Activated CD4-positive, CD25-positive, alpha-beta regulatory T cell treated with anti-CD3 and anti-CD28 coated beads, Interleukin-2, amount 50 U/mL, for 16 hours (primary cell): Measurements from ENCODE around the gene LTBR.
A peak's percentile ranks its signal among the peaks of the same experiment; 100 is the strongest.
"Not testable (repeated sequence)": the region's sequence is repeated elsewhere in the genome, so short reads cannot be mapped to it uniquely, and the experiment has no call there.

ENCODE experiments used
- DNase-seq: peaks from one replicate; pipeline ENCODE4 v3.0.0-alpha.2; 2020; ENCODE audit warnings: low read depth, low spot score

LTBR gene

DNA sequence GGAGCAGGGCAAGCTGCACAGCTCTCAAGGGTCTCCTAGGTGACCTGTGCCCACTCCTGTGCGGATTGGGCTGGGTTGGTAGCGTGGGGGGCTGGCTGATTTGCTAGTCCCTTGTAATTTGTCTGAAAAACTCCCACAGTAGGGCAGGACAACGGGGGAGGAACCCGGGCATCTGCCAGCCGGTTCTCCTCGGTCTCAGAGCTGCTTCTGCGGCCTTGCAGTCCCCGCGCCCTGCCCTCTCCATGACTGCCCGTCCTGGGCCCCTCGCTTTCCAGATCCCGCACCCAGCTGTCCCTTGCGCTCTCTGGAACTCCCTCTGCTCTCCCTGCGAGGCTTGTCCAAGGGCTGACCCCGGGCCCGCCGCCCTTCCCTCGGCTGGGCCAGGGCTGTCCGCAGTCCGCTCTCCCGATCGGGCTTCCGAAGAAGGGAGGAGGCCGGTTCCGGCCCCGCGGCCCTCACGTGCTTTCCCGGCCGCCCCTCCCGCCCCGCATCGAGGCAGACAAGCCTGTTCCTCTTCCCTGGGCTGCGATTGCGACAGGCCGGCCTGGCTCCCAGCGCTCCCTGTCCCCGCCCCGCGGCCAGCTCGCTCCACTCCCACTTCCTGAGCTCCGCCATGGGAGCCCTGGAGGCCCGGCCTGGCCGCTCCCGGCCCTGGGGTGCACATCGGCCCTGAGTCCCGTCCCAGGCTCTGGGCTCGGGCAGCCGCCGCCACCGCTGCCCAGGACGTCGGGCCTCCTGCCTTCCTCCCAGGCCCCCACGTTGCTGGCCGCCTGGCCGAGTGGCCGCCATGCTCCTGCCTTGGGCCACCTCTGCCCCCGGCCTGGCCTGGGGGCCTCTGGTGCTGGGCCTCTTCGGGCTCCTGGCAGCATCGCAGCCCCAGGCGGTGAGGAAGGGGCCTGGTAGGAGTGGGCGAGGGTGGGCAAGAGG is at the start of gene LTBR:
Gene LTBR, plus strand, starts transcription at position 591 of the 927 bp plus-strand sequence. Its CDS starts 197 bp downstream, at position 788.
- DNase-seq, result no peak

DNA sequence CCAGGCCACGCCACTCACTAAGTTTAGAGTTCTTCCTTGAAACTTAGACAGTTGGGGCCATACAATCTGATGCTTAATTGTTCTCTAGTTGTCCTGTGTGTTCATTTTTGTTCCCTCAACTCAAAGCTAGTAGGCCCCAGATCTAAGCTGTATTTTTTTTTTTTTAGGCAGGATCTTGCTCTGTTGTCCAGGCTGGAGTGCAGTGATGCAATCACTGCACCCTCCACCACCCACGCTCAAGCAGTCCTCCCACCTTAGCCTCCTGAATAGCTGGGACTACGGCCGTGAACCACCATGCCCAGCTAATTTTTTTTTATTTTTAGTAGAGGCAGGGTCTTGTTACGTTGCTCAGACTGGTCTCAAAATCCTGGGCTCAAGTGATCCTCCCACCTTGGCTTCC is 49.6 kb upstream of the LTBR start:
- no peak for DNase-seq

DNA sequence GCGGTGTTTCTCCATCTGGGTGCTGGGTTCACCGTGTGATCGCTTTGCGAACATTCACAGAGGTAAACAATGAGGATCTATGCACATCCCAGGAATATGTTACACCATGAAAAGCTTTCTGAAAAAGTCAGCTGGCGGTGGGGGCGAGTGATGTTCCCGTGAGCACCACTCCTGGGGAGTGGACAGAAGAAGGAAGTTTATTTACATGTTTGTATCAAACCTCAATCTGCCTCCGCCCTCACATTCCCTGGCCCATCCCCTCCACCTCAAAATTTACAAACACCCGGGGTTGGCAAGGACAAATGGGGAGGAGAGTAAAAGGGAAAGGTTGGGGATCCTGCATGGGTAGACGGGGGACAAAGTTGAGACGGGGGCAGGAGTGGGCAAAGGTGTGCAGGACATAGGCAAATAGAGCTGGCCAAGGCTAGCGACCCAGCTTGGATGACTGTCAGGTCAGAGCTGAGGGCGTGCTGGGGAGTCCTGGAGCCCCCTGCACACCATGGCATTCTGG is 49.0 kb upstream of the LTBR start:
- no peak for DNase-seq

DNA sequence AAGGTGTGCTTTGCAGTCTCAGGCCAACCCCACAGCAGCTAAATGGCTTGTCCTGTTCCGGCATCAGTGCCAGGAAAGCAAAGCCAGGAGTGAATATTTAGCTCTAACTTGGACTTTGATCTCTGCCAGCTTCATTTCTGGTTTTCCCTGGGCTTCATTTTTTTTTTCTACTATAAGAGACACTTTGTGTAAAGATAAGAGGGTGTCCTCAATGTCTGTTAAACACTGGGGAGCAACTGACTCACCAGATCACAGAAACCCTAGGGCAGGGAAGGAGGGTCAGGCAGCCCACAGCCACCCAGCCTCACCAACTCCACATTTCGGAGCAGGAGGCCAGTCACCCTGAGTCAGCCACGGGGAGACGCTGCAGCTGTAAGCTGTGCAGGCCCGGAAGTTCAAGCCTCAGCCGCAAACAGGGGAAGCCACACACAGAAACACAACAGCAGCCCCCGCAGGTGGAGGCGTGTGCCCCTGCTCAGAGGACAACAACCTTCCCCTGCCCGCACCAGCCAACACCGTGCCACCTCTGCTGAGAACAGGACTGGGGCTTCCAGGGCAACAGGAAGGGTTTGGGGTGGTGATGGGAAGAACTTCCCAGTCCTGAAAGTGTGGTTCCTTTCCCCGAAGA is 48.4 kb upstream of the LTBR start:
- DNase-seq, result peak; percentile 66

DNA sequence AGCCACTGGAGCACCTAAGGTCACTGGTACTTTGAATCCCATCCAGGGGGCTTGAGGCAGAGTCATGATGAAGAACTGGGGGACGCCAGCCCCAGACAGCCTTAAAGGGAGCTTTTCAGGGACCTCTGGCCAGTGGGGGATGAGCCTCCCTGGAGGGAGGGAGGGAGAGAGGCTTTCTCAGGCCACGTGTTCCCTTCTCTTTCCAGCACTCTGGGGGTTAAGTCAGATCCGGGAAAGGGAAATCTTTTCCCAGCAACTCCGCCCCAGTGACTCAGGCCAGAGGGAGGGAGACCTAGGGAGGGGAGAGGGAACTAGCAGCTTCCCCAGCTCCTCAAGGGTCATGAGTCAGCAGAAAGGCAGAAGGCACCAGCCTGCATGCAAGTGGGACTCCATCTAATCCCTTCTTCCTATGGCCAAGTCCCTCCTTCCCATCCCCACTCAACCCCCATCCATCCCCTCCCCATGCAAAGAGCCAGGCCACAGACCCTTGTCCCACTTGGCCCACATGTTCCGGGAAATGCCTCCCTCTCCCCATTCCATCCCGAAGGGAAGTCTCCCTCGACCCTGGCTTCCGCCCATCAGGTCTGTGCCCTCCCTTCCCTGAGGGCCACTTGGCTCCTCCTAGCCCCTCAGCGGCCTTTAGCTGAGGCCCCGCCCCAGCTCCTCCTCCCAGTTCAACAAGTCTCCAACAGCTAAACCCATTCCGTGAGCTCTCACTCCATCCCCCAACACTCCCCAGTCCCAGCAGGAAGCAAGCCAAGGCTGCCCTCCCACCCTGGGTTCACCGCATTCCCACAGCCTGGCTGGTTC is 47.7 kb upstream of the LTBR start:
- no peak for DNase-seq

DNA sequence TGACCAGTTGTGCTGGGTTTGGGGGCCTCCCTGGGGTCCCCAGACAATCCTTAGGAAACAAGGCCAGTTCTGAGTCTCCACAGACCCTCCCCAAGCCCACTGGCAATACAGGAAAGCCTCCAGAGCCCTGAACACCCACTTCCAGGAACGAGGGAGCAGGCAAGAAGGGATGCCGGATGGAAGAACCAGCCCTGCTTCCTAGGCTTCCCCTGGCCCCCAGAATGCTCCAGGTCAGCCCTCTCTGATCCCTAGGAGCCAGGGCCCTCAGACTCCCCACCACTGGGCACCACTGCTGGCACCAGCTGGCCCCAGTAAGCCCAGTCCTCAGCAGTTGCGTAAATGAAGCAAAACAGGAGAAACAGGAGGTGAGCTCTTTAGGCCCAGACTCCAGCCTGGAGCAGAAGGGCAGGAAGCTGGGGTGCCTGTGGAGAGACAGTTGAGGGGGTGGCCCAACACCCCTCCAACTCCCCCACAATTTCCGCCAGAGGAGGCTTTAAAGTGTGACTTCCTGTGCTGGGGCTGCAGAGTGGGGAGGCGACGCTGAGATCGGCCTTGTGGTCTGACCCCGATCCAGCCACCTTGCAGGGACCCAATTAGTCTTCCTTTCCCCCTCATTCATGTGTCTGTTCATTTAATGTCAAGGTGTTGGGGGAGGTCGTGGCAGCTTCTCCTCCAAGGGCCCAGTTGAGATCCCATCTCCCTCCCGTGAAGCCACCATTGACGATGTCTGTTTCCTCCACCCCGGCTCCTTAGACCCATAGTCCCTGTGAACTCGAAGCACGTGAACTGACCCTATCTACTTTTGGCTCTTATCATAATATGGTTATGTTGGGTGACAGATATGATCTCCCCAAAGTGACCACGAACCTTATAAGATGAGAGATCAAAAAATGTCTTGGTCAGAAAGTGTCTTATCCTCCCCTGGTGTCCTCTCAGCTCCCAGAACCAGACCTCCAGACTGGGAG is 46.8 kb upstream of the LTBR start:
- DNase-seq, result no peak

DNA sequence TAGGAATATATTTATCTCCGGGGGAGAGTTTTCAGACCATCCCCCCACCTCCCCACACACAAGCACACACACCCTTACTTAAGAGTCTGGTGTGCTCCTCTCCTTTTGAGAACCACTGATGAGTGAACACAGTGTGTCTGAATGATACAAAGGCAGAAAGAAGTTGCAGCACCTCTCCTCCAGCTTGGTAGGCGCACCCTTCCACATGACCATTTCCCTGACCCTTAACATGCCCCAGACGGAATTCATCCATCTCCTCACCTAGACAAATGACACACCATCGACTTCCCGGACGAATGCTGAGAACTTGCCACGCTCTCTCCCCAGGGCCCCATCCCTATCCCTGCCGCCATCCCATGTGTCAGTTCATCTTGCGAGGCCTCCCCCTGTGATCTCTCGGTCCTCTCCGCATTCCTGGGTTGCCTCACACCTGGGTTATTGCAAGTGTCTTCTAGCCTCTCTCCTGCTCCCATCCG is 46.0 kb upstream of the LTBR start:
- no peak for DNase-seq

DNA sequence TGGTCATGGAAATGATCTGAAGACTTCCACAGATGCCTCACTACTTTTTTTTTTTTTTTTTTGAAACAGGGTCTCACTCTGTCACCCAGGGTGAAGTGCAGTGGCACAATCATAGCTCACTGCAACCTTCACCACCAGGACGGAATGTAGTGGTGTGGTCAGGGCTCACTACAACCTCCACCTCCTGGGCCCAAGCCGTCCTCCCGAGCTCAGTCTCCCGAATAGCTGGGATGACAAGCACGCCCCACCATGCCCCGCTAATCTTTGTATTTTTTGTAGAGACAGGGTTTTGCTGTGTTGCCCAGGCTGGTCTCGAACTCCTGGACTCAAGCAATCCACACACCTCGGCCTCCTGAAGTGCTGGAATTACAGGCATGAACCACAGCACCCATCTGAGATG is 45.4 kb upstream of the LTBR start:
- not testable (repeated sequence) for DNase-seq

DNA sequence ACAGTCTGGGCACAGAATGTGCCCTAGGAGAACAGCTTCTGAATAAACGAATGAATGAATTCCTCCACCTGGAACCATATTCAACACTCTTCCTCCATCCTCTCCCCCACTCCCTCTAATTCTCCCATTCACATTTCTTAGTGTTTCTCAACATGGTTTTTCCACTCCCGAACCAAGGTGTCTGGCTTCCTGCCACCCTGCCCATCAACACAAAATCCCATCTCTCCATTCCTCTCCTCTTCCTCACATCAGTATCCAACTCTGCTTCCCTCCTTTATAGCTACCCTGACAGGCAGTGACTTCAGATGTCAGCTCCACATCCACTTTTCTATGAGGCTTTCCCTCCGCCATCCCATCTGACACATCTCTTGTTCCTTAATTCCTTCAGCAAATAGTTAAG is 45.0 kb upstream of the LTBR start:
- DNase-seq, result no peak

DNA sequence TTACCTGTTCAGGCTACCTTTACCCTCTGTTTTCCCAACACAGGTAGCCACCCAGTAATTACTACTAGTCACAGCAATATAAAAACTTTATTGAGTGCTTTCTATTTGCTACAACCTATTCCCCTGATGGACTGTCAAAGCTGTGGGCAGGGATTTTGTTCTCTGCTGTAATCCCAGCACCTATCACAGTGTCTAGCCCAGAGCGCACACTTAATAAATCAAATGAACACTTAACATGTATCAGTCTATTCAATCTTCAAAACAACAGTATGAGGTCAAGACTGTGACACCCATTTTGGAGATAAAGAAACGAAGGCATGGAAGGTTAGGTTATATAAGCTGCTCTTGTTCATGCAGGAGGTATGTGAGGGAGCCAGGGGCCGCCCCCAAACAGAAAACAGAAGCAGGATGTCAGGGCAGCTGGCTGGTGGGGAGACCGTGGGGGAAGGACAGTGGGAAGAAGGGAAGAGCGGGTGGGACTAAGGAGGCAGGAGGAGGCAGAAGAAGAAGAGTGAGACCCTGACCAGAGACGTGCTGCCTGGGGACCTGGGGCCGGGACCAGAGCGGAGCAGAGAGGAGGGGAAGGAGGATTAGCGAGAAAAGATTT is 43.8 kb upstream of the LTBR start:
- no peak for DNase-seq

DNA sequence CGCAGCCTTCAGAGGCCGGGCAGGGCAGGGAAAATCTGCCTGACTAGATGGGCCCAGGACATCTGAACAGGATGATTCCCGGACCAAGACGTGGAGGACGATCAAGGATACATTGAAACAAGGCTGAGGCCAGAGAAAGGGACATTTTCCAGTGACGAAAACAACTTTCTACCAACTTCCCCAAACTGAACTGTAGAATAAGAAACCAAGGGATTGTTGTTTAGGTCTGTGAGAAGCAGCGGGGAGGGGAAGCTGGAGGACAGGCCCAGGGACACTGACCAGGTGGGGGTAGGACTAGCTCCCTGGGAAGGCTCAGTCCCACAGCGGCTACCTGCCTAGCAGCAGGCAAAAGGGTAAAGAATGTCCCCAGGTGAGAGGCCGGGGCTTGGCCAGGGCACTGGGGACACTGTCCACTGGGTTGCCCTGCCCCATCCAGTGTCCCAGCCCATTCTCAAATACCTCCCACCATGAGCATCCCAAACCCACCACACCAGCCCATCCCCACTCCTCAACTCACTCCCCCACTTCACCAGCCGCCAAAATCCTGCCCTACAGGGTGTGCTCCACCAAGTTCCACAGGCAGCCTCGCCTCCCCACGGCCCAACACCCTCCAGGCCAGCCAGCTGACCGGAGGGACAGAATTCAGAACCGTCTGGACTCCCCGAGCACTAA is 43.1 kb upstream of the LTBR start:
- no peak for DNase-seq

DNA sequence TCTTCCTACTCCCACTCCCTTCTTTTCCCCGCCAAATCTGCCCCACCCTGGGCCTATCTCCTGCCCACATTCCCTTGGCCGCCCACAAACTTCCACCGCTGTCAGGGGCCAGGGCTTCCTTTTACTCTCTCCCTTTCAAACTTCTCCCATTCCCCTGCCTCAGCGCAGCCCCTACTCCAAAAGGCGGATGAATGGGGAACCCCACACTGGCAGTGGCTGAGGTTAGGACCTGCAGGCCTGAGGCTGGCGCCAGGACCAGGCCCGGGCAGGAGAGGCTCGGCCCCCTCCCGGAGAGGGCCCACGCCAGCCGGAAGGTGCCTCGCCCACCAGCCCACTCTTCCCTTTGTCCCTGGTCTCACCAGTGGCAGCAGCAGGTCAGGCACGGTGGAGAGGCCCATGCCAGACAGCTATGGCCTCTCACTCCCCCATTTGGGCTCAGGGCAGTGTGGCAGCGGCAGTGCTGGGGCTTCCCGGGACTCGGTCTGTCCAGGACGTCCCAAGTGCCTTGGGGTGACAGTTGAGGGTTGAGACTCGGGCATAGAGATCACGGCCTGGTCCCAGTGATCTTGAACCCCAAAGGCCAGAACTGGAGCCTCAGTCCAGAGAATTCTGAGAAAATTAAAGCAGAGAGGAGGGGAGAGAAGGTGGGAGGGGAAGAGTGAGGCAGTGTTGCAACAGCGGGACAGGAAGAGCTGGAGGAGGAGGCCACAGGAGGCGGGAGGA is 42.4 kb upstream of the LTBR start, which contains the start of gene TNFRSF1A:
Gene TNFRSF1A, minus strand, starts transcription at position 660 of the 723 bp plus-strand sequence. Its CDS starts 262 bp downstream, at position 398.
- DNase-seq, result no peak

DNA sequence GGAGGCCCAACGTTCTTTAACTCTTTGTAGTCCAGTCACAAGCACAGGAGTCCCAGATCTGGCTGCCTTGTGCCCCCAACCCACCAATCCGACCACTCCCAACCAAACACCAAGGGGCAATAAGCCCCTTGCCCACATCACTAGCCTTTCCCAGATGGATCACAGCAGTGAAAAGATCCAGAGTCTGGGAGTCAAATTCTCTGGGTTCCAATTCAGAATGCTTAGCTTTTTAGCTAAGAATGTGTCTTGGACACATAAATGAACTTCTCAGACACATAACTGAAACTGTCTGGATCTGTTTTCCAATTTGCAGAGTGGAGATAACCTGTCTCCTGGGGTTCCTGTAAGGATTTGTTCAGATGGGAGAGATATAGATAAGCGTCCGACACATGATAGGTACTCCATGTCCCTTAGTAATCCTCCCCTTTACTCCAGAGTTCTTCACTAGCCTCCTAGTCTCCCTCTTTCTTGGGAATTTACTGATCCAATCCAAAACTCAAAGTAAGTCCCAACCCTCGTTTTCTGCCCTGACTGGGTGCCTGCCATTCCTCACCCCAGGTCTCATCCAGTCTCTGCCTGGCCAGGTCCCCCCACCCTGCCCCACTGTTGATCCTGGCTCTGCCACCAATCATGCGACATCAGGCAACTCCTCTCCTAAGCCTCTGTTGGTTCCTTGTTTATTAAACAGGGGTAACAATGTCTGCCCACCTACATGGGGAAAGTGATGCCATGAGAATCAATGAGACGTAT is 41.6 kb upstream of the LTBR start:
- DNase-seq, result no peak

DNA sequence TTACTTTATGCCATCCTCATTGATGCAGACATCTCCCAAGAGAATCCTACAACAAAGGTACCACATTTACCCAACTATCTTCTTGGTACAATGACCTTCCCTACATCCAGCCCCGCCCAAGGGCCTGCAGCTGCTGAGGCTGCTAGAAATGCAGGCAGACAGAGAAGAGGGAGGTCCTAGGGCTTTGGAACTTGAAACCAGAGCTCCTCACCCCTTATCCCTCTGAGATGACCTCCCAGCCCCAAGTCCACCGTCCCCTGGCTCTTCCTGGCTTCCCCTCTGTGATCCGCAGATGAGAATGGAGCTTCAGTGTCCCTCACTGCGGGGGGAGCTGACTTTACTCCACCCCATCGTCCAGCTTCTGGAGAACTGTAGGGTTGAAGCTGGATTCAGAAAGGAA is 40.4 kb upstream of the LTBR start:
- DNase-seq, result no peak

DNA sequence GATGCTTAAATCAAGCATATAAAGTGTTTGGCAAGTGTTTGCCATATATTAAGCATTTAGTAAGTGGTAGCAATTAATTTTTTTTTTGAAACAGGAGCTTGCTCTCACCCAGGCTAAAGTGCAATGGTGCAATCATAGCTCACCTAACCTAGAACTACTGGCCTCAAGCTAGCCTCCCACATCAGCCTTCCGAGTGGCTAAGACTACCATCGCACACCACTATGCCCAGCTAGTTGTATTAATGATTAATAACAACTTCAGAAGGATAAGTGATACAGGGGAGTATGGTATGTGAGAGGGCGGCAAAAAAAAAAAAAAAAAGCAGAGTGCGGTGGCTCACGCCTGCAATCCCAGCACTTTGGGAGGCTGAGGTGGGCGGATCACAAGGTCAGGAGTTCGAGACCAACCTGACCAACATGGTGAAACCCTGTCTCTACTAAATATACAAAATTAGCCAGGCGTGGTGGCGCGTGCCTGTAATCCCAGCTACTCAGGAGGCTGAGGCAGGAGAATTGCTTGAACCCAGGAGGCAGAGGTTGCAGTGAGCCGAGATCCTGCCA is 39.8 kb upstream of the LTBR start:
- not testable (repeated sequence) for DNase-seq

DNA sequence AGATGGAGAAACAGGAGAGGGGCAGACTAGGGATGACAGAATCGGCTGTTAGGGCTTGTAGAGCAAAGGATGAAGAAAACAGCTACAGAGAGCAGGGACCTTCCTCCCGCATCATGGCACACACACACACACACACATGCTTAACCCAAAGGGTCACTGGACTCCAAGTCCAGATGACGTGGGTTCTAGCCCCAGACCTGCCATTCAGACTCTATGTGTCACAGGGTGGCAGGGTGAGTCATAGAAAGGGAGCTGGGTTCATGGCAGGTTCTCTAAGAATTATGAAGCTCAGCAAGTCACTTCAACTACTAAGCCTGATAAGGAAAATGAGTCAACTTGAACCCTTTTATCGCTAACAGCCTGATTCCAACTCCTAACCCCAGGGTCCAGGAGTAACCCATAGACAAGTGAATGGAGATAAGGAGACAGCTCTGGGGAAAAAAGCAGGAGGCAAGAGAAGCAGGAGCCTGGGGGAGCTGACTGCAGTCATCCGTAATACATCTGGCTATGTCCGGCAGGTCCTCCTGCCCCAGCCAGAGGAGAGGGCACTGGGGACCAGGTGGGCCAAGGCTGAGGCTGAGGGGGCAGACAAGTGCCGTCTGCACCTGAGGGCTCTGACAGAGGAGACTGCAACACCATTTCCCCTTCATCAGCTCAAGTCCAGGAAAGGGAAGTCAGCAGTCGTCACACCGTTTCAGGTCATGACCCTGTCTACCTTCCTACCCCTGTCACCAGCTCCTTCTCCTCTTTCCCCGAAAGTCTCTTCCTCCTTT is 38.5 kb upstream of the LTBR start:
- no peak for DNase-seq

DNA sequence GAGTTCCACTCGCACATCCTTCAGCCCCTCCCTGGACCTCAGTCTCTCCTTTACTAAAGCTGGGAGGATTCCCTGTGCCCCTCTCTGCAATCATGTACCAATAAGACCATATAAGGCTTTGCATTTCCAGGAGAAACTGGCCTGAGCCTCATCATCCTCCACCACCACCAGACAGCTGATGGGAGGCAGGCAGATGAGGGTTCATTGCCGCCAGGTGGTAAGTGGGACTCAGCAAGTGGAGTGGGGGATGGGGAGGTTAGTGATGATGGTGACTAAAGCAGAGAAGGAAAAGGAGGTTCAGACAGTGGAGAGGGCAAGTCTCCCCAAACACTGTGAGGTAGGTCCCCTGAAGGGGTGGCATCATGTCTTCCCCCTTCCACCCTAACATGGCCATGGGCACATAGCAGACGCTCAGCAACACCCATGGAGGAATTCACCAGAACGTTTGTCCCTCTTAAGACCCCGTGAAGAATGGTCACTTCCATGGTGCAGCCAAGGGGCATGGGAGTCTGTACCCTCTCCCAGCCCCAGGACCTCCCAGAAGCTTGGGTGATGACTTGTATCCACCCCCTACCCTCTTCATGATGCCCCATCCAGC is 37.6 kb upstream of the LTBR start:
- DNase-seq, result no peak
